ENCODE measurements around the gene EI24. TPM values are rescaled to one million over a fixed set of nuclear protein-coding genes. Genes with fewer than 3 reads are reported as not detected.

Gene EI24
- total and polyA plus RNA-seq, 2 of the 8 experiments (the other 6 are each of a cell fraction or from before 2014, with no cell fraction given), result 135 to 264 TPM

DNA sequence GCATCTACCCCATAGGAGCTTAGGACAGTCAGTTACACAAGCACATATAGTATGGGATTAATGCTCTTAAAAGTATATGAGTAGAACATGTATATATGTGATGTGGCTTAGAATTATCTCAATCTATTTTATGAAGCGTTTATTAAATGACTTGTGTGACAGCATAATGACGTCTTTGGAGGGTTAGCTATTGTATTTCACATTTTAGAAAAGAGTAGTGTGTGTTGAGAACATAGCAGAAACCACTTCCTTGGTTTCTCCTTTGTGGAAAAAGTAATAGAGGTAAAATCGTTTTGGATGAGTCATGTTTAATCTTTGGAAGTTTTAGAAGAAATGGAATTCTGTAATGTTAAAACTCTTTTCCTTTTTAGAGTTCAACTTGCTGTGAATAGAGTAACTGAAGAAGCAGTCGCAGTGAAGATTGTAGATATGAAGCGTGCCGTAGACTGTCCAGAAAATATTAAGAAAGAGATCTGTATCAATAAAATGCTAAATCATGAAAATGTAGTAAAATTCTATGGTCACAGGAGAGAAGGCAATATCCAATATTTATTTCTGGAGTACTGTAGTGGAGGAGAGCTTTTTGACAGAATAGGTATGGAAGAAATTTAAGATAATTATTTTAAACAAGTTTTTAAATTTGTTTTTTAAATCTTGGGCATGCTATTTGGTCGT is 58.1 kb downstream of the EI24 start:
- POLR2A ChIA-PET (ENCODE audit: partially characterized antibody), result interaction anchor here (1.1 to 4.0 kb wide), 10 partner anchors 12 to 583 kb away, joined by 3 to 49 read pairs (median 5); partner anchors contain the start of genes EI24, HYLS1 and STT3A
- no peak overlapping the region for H2BK5ac ChIP-seq (ENCODE audit: low read depth, low read length)
- H3K4me3 ChIP-seq (ENCODE audit: extremely low read depth in 1 of 4, insufficient read depth in 2 of 4, low read depth in 3 of 4, low read length in 4 of 4), result peak overlapping the region; percentile 82 to 97 (median 92)
- H3K27ac ChIP-seq (ENCODE audit: low read depth, low read length), result no peak overlapping the region
- H2BK120ac ChIP-seq (replicated peaks; ENCODE audit: low read depth, low read length), result no peak overlapping the region
- H3K9ac ChIP-seq (replicated peaks in 1 of 4; ENCODE audit: extremely low read depth in 1 of 4, low read depth in 3 of 4, low read length in 3 of 4), result peak overlapping the region in 3 of 4 experiments; percentile 96 to 99 (median 97); a peak in 5 of 7 replicates
- no peak overlapping the region for H4K91ac ChIP-seq (replicated peaks; ENCODE audit: insufficient read length, low read length)
- no peaks in the 10 kb centered on the region for H3K27me3 ChIP-seq (replicated peaks in 1 of 4; ENCODE audit: control insufficient read depth in 3 of 4, extremely low read depth in 1 of 4, insufficient read depth in 3 of 4, low read length in 3 of 4)
- no peak overlapping the region for H2BK15ac ChIP-seq (ENCODE audit: low read length)
- H3K79me2 ChIP-seq (ENCODE audit: control insufficient read depth in 1 of 2, insufficient read depth in 2 of 2, low read length in 2 of 2), result peaks cover 8 to 39% of the 10 kb centered on the region in 2 experiments; a peak in 3 of 4 replicates
- H2AK5ac ChIP-seq (ENCODE audit: low read depth, low read length), result no peak overlapping the region
- H3K18ac ChIP-seq (ENCODE audit: extremely low read depth, low read length), result no peak overlapping the region
- peaks cover 4% of the 10 kb centered on the region for H3K23me2 ChIP-seq (ENCODE audit: low read depth, low read length)
- no peak overlapping the region for H2BK12ac ChIP-seq (ENCODE audit: low read depth, low read length)
- H3K9me3 ChIP-seq (ENCODE audit: insufficient read depth in 2 of 2, low read depth in 1 of 2, low read length in 1 of 2), result no peaks in the 10 kb centered on the region
- H4K20me1 ChIP-seq (replicated peaks in 1 of 2; ENCODE audit: control insufficient read depth in 1 of 2, insufficient read depth in 2 of 2, low read length in 2 of 2), result no peaks in the 10 kb centered on the region
- H4K5ac ChIP-seq (ENCODE audit: insufficient read length, low read depth, low read length), result no peak overlapping the region
- CTCF ChIA-PET (ENCODE audit: partially characterized antibody), result interaction anchor here (0.6 to 1.5 kb wide), 5 partner anchors 22 to 259 kb away, joined by 3 to 4 read pairs (median 3); no protein-coding TSS in a partner anchor
- no peak overlapping the region for H4K8ac ChIP-seq (ENCODE audit: extremely low read depth, insufficient read depth, low read length)
- no peak overlapping the region for H2BK20ac ChIP-seq (ENCODE audit: low read length)
- H3K36me3 ChIP-seq (ENCODE audit: control insufficient read depth in 2 of 4, insufficient read depth in 4 of 4, low read length in 3 of 4), result peaks cover 0 to 51% (median 24%) of the 10 kb centered on the region in 4 experiments; a peak in 6 of 8 replicates
- H3K4me2 ChIP-seq (ENCODE audit: insufficient read depth in 1 of 2, low read depth in 2 of 2, low read length in 2 of 2), result peak overlapping the region; percentile 75 to 86
- H3K4me1 ChIP-seq (replicated peaks in 1 of 4; ENCODE audit: control insufficient read depth in 3 of 4, insufficient read depth in 4 of 4, low read length in 3 of 4), result peaks cover 0 to 5% (median 2%) of the 10 kb centered on the region in 4 experiments; a peak in 3 of 7 replicates
- no peaks in the 10 kb centered on the region; the same call in 1 of the 2 replicates for H3K79me1 ChIP-seq (ENCODE audit: low read depth, low read length)
- H3K4ac ChIP-seq (replicated peaks; ENCODE audit: insufficient read length, low read depth, low read length), result no peak overlapping the region
- no peak overlapping the region for H2AFZ ChIP-seq (ENCODE audit: low read length)
- H3K23ac ChIP-seq (ENCODE audit: insufficient read length), result no peak overlapping the region
- no peak overlapping the region for H3K56ac ChIP-seq (replicated peaks; ENCODE audit: insufficient read length, low read depth, low read length)
- FAIRE-seq, result no peak
- WGBS, 2 experiments (ENCODE audit: extremely low coverage in 1 of 2, insufficient coverage in 1 of 2, insufficient read length in 1 of 2, insufficient replicate concordance in 2 of 2, low coverage in 1 of 2, low lambda C conversion rate in 2 of 2, missing lambda C conversion rate in 1 of 2), result 74% methylated on average over 7 of the region's 7 CpGs; no CpG with 5 or more reads in 1 of the 2 experiments
- H3K14ac ChIP-seq (ENCODE audit: insufficient read length), result no peak overlapping the region
- DNase-seq (ENCODE audit: low read depth in 1 of 2, low spot score in 2 of 2), result no peak
- TF ChIP-seq SIRT6 (IDR thresholded peaks at IDR 0.05; ENCODE audit: low read length), result no peak
- TF ChIP-seq TAF7 (optimal IDR thresholded peaks at IDR 0.05; ENCODE audit: borderline replicate concordance, low read depth, low read length), result no peak

All from H1 (cell line).